Upper lobe of left lung (tissue), 4 donors: Measurements from ENCODE around the gene NRF1.

Experiments
- EP300 ChIP-seq, 4 donors: sonication (generic); formaldehyde crosslinking; IDR thresholded peaks; one replicate each; pipeline ENCODE4 v1.5.1; 2017; ENCODE audit warnings: antibody characterized with exemption in 4 of 4, control low read depth in 2 of 4
- TF ChIP-seq, protein P1 (sequence below), 6 experiments: fragments of 450-650 bp in 4 of 6; fragments of 200-600 bp in 2 of 6; sonication (generic) in 2 of 6; IDR thresholded peaks; one replicate each; pipeline ENCODE4 v1.5.1; 2016 to 2019; ENCODE audit warnings: antibody characterized with exemption in 6 of 6

DNA sequence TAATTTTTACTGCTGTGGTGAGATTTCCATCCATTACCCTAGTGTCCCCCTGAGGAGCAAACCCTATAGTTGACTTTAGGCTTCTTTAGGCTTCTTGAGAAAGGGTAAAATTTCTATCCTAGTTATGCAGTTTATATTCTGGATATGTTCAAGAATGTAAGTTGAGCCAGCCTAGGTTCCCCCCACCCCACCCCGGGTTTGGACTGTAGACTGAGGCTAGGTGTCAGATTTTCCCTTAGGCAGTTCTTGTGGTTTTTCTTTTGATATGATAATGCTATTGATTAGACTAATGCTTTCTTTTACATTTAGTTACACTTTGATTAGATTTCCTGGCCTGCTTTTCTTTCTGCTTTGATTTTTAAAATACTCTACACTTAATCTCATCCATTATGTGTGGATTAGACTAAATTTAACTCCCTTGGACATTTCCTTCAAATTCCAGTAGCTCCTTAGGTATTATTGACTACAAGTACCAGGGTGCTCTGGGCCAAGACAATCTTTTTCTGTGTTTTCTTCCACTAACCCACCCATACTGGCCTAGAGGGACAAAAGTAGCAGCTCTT, 37.7 kb downstream of the NRF1 start:
- TF ChIP-seq, protein P1, sequence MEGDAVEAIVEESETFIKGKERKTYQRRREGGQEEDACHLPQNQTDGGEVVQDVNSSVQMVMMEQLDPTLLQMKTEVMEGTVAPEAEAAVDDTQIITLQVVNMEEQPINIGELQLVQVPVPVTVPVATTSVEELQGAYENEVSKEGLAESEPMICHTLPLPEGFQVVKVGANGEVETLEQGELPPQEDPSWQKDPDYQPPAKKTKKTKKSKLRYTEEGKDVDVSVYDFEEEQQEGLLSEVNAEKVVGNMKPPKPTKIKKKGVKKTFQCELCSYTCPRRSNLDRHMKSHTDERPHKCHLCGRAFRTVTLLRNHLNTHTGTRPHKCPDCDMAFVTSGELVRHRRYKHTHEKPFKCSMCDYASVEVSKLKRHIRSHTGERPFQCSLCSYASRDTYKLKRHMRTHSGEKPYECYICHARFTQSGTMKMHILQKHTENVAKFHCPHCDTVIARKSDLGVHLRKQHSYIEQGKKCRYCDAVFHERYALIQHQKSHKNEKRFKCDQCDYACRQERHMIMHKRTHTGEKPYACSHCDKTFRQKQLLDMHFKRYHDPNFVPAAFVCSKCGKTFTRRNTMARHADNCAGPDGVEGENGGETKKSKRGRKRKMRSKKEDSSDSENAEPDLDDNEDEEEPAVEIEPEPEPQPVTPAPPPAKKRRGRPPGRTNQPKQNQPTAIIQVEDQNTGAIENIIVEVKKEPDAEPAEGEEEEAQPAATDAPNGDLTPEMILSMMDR (IDR thresholded peaks at IDR 0.05): no peak
- TF ChIP-seq EP300 (IDR thresholded peaks at IDR 0.05): no peak
